ENCODE data around the gene CDK12.

- TF ChIP-seq CTCF (IDR thresholded peaks at IDR 0.05) (no peak), POLR2A (IDR thresholded peaks at IDR 0.05) (no peak)
These were observed 18.0 kb upstream of the CDK12 start for GRCh38 chr17:39443326-39443725.

All from vagina (tissue), 2 donors.